Ureter (tissue), 1 donor: ENCODE results near the gene CYSRT1. TPM values are rescaled to one million over a fixed set of nuclear protein-coding genes. Genes with fewer than 3 reads are reported as not detected.

ENCODE experiments used
- DNase-seq: peaks from one replicate; pipeline ENCODE4 v3.0.0-alpha.2; 2020; ENCODE audit warnings: low spot score
- total RNA-seq: library from RNA; stranded (reverse); gene quantifications from one replicate; pipeline ENCODE4 v1.2.4, GENCODE V29; 2023
- donor health status: DM: yes; HTN: yes; CAD: no.

The CYSRT1 gene
- total RNA-seq, 1 donor from 2014 or later = 1.9 TPM

DNA sequence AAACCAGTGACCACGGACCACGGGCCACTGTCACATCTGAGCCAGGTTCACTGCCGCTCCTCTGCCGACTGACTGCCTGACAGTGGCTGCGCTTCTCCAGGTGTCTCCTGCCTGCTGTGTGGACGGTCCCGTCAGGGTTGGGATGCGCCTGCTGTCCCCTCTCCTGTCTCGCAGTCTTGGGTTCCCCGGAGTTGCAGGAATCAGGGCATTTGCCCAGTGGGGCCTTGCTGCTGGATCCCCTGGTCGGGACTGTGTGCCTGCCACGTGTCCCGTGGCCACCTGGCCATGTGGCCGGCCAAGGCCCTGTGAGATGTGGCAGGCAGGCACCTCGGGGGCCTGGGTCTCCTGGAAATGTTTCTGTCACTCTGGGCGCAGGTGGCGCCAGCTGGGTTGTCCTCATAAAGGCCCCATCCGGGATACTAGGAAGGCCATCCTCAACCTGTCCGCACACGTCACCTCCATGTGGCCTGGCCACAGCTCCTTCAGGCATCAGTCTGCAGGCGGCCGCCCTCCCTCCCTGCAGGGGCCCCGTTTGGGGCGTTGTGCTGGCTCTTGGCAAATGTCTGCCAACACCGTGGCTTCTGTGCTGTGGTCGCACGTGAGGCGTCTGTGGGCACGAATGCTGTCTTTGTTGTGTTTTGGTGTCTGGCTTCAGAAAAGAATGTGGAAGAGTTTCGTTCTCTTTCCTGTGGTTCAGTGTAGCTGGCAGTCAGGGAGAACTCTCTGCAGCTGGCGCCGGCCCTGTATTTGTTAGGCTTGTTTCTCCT is 46.1 kb downstream of the CYSRT1 start:
- DNase-seq = no peak

DNA sequence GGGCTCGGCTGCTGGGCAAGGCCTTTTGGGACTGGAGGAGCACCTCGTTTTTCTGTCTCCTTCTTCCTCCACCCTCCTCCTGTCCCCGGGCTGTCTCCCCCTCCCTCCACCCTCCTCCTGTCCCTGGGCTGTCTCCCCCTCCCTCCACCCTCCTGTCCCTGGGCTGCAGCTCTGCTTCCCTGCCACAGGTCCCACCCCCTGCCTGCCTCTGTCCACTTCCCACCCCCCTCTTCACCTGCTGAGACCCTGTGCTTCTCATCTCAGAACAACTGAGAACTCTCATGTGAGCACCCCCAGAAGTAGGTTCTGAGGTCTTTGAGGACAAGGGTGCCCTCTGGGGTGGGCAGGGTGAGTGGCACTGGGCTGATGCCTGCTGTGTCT is 46.7 kb downstream of the CYSRT1 start:
- no peak for DNase-seq

DNA sequence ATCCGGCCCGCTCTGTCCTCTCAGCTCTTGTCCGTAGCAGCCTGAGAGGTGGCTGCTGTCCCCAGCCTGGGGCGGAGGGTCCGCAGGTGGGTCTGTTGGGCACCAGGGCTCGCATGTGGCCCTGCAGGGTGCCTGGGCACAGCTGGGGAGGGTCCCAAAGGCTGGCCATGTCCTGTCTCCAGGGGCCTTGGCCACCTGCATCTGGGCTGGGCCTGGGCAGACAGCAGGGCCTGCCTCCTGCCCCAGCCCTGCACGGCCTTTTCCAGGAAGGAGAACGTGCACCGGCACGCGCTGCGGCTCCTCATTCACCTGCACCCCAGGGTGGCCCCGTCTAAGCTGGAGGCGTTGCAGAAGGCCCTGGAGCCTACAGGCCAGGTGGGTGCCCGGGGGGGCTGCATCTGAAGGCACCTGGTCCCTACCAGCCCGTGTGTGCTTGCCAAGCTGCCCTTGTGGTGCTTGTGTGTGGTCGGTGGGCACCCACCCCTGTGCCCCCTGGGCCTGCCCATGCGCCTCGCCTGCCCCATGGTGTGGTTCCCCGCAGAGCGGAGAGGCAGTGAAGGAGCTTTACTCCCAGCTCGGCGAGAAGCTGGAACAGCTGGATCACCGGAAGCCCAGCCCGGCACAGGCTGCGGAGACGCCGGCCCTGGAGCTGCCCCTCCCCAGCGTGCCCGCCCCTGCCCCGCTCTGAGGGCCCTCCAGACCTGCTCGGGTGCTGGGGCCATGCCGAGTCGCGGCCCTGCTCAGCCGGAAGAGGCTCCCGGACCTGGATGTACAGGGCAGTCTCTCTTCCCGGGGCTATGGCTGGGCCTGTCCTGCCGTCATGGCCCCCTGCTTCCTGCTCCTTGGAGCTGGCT is 47.5 kb downstream of the CYSRT1 start:
- DNase-seq = no peak

DNA sequence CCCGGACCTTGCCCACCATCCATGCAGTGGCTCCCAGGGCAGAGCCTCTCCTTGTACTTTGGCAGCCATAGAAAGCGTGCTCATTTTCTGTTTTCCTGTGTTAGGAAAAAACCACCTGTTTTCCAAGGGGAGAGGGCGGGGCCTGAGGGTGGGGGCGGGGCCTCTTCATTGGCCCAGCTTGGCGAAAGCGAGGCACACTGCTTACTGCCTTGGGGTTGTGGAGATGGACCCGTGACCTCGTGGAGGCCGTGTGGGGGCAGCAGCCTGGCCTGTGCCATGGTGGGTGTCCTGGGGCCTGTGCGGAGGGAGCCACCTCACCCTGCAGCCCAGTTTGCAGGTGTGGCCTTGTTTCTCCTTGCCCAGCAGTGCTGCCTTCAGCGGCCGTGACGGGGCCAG is 48.1 kb downstream of the CYSRT1 start:
- DNase-seq = no peak

DNA sequence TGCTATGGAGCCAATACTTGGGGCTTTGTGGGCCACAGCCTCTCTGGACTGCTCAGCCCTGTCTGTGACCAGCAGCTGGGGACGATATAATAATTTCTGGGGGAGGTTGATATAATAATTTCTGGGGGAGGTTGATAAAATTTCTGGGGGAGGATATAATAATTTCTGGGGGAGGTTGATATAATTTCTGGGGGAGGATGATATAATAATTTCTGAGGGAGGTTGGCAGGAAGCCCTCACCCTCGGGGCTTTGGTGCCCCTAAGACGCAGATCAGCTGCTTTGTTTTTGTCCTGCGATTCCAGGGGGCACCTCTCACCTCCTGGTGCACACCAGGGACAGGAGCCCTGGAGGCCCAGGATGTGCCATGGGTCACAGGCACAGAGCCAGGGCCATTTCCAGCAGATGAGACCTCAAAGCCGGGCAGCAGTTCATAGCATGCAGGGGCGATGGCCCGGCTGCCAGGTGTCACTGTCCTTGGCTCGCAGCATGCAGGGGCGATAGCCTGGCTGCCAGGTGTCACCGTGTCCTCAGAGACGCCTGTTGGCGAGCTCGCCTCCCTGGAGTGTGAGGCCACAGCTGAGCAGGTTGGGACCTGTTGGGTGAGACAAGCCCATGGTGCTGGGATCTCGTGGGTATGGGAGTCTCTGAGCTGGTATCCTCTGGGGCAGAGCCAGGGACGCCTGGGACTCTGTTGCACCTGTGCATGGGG is 48.8 kb downstream of the CYSRT1 start:
- DNase-seq = no peak

DNA sequence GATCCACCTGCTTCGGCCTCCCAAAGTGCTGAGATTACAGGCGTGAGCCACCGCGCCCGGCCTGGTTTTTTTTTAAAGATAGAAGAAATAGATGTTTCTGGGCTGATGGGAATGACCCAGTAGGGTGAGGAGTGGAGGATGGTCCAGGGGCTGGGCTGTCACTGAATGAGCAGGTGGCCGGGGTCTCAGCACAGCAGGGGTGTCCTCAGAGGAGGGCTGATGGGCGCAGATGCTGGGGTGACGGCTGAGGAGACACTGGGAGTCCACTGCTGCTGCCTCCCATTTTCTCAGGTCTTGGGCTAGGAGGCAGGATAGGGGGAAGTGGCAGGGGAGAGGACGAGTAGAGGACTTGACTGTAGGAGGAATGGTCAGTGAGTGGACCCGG is 50.2 kb downstream of the CYSRT1 start:
- no peak for DNase-seq

Other genes with a start within 250 kb of the CYSRT1 start
- gene PTGDS, start 247.7 kb upstream of the CYSRT1 start, total RNA-seq = 111 TPM
- 1.7 TPM for gene LCNL1, start 242.2 kb upstream of the CYSRT1 start, total RNA-seq
- gene PAXX, start 232.8 kb upstream of the CYSRT1 start, total RNA-seq = 51.5 TPM
- 3.6 TPM for gene CLIC3, start 228.6 kb upstream of the CYSRT1 start, total RNA-seq
- gene ABCA2, start 196.9 kb upstream of the CYSRT1 start, total RNA-seq = 25.7 TPM
- gene FUT7, start 193.1 kb upstream of the CYSRT1 start, total RNA-seq = not detected
- 138 TPM for gene NPDC1, start 179.0 kb upstream of the CYSRT1 start, total RNA-seq
- 1.3 TPM for gene ENTPD2, start 171.1 kb upstream of the CYSRT1 start, total RNA-seq
- gene SAPCD2, start 154.6 kb upstream of the CYSRT1 start, total RNA-seq = 1.6 TPM
- gene UAP1L1, start 147.7 kb upstream of the CYSRT1 start, total RNA-seq = 12.7 TPM
- 57.8 TPM for gene MAN1B1, start 138.2 kb upstream of the CYSRT1 start, total RNA-seq
- 157 TPM for gene DPP7, start 110.4 kb upstream of the CYSRT1 start, total RNA-seq
- gene GRIN1, start 86.0 kb upstream of the CYSRT1 start, total RNA-seq = 0.21 TPM
- gene LRRC26, start 55.1 kb upstream of the CYSRT1 start, total RNA-seq = not detected
- not detected for gene TMEM210, start 53.1 kb upstream of the CYSRT1 start, total RNA-seq
- 74.5 TPM for gene ANAPC2, start 36.6 kb upstream of the CYSRT1 start, total RNA-seq
- gene SSNA1, start 36.5 kb upstream of the CYSRT1 start, total RNA-seq = 58.3 TPM
- 17.6 TPM for gene TPRN, start 24.4 kb upstream of the CYSRT1 start, total RNA-seq
- 36.2 TPM for gene TMEM203, start 19.5 kb upstream of the CYSRT1 start, total RNA-seq
- gene NDOR1, start 19.5 kb upstream of the CYSRT1 start, total RNA-seq = 20.3 TPM
- 6.5 TPM for gene RNF208, start 2.9 kb upstream of the CYSRT1 start, total RNA-seq
- 0.34 TPM for gene RNF224, start 2.3 kb downstream of the CYSRT1 start, total RNA-seq
- not detected for gene SLC34A3, start 5.7 kb downstream of the CYSRT1 start, total RNA-seq
- gene TUBB4B, start 16.1 kb downstream of the CYSRT1 start, total RNA-seq = 351 TPM
- gene STPG3, start 26.1 kb downstream of the CYSRT1 start, total RNA-seq = not detected
- 45.2 TPM for gene NELFB, start 30.2 kb downstream of the CYSRT1 start, total RNA-seq
- 15.4 TPM for gene TOR4A, start 52.6 kb downstream of the CYSRT1 start, total RNA-seq
- 7.1 TPM for gene NRARP, start 77.1 kb downstream of the CYSRT1 start, total RNA-seq
- 43.0 TPM for gene EXD3, start 198.0 kb downstream of the CYSRT1 start, total RNA-seq
- 12.5 TPM for gene NOXA1, start 198.2 kb downstream of the CYSRT1 start, total RNA-seq
- not detected for gene ENTPD8, start 216.2 kb downstream of the CYSRT1 start, total RNA-seq
- 49.3 TPM for gene NSMF, start 234.2 kb downstream of the CYSRT1 start, total RNA-seq